ACC112 (cell line): ENCODE data around the gene SNRNP48.

Experiments
- H2AFZ ChIP-seq: fragments of 200-600 bp; sonication (generic); one replicate; pipeline ENCODE4 v1.6.0; 2017; ENCODE audit warnings: antibody characterized with exemption, low read length; ENCODE audit not compliant: unreplicated experiment
- H3K27ac ChIP-seq: fragments of 200-600 bp; sonication (generic); 2 replicates; pipeline ENCODE4 v1.5.1; 2014; ENCODE audit warnings: low read depth, mild to moderate bottlenecking, antibody characterized with exemption, low read length, moderate library complexity
- H3K27me3 ChIP-seq: fragments of 200-600 bp; sonication (generic); 2 replicates; pipeline ENCODE4 v1.6.1; 2014; ENCODE audit warnings: mild to moderate bottlenecking, antibody characterized with exemption, low read length, moderate library complexity, mixed read lengths; ENCODE audit not compliant: insufficient read depth
- H3K36me3 ChIP-seq: fragments of 200-600 bp; sonication (generic); 2 replicates; pipeline ENCODE4 v1.6.1; 2016; ENCODE audit warnings: mild to moderate bottlenecking, antibody characterized with exemption, low read length, moderate library complexity, mixed read lengths; ENCODE audit not compliant: insufficient read depth
- H3K4me1 ChIP-seq: fragments of 200-600 bp; sonication (generic); one replicate; pipeline ENCODE4 v1.6.1; 2016; ENCODE audit warnings: low read length, mixed read lengths; ENCODE audit not compliant: insufficient read depth, unreplicated experiment, control insufficient read depth
- H3K4me3 ChIP-seq: fragments of 200-600 bp; sonication (generic); 2 replicates; pipeline ENCODE4 v1.5.1; 2014; ENCODE audit warnings: mild to moderate bottlenecking, low read depth, low read length
- H3K79me2 ChIP-seq: fragments of 200-600 bp; sonication (generic); one replicate; pipeline ENCODE4 v1.6.0; 2016; ENCODE audit warnings: low read length; ENCODE audit not compliant: control insufficient read depth, unreplicated experiment, insufficient read depth

The SNRNP48 gene

DNA sequence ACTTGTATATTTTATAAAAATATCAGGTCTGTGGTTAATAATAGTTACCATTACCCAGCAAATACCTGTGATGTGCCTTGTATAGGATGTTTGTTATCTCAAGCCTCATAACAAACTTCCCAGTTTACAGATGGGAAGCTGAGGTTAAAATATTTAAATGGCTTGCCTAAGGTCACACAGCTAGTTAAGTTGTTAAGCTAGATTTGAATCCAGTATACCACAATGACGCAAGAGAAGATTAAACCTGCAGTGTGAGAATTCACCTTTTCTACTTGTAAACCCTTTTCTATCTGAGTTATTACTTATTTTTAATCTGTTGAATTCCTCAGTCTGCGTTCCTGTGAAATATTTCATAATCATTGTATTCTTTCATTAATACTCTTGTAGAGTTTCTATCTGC is 43.6 kb upstream of the SNRNP48 start:
- Histone ChIP-seq H3K36me3 (no peaks in the 10 kb centered on the region; the same call in 1 of the 2 replicates), H3K4me1 (peaks cover 12% of the 10 kb centered on the region), H2AFZ (no peak overlapping the region), H3K4me3 (no peak overlapping the region), H3K27me3 (no peaks in the 10 kb centered on the region), H3K79me2 (peaks cover 56% of the 10 kb centered on the region), H3K27ac (no peak overlapping the region)

DNA sequence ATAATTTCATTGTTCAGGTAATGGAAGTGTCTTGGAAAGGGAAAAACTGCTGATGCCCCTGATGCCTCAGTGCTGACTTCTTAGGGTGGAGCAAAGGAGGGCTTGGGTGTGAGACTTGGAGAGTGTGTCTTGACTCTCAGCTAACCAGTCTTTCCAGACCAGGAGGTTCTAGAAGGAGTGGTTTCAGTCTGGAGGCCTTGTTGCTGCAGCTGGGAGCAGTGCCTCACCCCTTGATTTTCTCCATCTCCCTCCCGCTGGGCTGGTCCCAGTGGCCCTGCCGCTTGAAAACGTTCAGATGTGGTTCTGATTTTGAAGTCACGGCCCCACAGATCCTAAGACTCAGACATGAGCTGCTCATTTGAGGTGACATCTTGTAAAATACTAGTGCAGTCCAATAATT is 43.1 kb upstream of the SNRNP48 start:
- H3K27me3 ChIP-seq: no peaks in the 10 kb centered on the region
- H3K4me1 ChIP-seq: peaks cover 12% of the 10 kb centered on the region
- H3K79me2 ChIP-seq: peaks cover 60% of the 10 kb centered on the region
- H3K4me3 ChIP-seq: no peak overlapping the region
- no peaks in the 10 kb centered on the region; the same call in 1 of the 2 replicates for H3K36me3 ChIP-seq
- no peak overlapping the region for H2AFZ ChIP-seq
- H3K27ac ChIP-seq: no peak overlapping the region

DNA sequence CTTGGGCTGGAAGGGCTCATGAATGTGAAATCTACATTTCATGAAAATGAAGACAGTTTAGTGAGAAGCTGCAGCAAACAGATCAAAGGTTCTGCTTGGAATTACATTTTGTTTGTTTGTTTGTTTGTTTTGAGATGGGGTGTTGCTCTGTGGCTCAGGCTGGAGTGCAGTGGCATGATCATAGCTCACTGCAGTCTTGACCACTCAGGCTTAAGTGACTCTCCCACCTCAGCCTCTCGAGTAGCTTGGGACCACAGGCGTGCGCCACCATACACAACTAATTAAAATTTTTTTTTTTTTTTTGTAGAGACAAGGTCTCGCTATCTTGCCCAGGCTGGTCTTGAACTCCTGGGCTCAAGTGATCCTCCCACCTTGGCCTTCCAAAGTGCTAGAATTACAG is 42.7 kb upstream of the SNRNP48 start:
- H3K4me3 ChIP-seq: no peak overlapping the region
- no peak overlapping the region for H2AFZ ChIP-seq
- H3K4me1 ChIP-seq: peaks cover 12% of the 10 kb centered on the region
- no peak overlapping the region for H3K27ac ChIP-seq
- H3K79me2 ChIP-seq: peaks cover 55% of the 10 kb centered on the region
- no peaks in the 10 kb centered on the region for H3K27me3 ChIP-seq
- H3K36me3 ChIP-seq: no peaks in the 10 kb centered on the region; the same call in 1 of the 2 replicates

DNA sequence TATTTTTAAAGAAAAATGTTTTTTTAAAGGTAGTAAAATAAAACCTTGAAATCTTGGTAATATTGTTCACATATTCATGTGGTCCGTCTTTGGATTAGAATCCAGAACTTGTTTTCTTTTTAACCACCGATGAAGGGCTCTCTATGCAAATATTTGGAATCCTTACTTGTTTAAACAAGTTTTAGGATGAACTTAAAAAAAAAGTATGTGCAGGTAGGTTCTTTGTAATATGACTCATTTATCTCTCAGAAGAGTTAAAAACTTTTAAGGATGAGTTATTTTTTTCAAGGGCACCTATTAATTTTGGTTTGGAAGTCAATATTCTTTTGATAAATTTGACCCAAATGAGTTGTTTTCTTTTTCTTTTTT is 39.6 kb upstream of the SNRNP48 start:
- no peak overlapping the region for H3K4me3 ChIP-seq
- H3K27ac ChIP-seq: no peak overlapping the region
- H3K4me1 ChIP-seq: peaks cover 4% of the 10 kb centered on the region
- H3K27me3 ChIP-seq: no peaks in the 10 kb centered on the region
- H3K36me3 ChIP-seq: no peaks in the 10 kb centered on the region; the same call in 1 of the 2 replicates
- peaks cover 41% of the 10 kb centered on the region for H3K79me2 ChIP-seq
- H2AFZ ChIP-seq: no peak overlapping the region

DNA sequence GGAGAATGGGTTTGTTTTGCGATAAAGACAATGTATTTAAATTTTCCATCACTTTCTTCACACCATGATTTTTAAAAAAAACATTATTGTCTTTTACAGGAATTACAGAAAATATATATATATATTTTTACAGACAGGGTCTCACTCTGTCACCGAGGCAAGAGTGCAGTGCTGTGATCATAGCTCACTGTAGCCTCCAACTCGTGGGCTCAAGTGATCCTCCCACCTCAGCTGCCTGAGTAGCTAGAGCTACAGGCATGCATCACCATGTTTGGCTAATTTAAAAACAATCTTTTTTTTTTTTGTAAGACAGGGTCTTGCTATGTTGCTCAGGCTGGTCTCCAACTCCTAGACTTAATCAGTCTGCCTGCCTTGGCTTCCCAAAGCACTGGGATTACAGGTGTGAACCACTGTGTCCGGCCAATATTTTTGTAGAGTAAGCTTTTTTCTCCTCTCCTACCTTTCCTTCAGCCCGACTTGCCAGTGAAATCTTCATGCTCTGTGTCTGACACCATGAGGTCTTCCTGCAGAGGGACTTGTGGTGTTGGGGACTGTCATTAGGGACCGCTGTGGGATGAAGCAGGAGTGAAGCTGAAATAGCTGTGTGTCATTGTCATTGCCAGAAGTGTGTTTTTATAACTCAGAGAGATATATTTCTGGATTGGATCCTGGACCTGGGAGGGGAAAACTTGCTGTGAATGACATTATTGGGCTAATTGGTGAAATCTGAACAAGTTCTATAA is 35.3 kb upstream of the SNRNP48 start:
- Histone ChIP-seq H3K79me2 (peaks cover 19% of the 10 kb centered on the region), H3K36me3 (peaks cover 8% of the 10 kb centered on the region; the same call in 1 of the 2 replicates), H3K27me3 (no peaks in the 10 kb centered on the region), H3K27ac (no peak overlapping the region), H3K4me3 (no peak overlapping the region), H3K4me1 (no peaks in the 10 kb centered on the region), H2AFZ (no peak overlapping the region)

DNA sequence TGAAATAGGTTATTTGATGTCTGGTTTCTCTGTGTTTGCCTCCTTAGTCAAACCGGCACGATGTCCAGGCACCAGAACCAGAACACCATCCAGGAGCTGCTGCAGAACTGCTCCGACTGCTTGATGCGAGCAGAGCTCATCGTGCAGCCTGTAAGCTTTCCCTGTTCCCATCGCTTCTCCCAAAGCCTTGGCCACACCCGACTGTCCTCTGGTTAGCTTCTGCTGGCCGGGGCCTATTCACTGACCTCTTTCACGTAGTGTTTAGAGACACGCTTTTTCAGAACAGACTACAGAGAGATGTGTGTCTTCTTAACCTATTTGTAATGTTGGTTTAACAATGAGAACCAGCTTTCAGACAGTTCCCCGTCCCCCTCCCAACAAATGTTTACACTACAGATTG is 34.3 kb upstream of the SNRNP48 start:
- no peaks in the 10 kb centered on the region for H3K27me3 ChIP-seq
- no peak overlapping the region for H3K4me3 ChIP-seq
- peaks cover 8% of the 10 kb centered on the region; the same call in 1 of the 2 replicates for H3K36me3 ChIP-seq
- no peak overlapping the region for H3K27ac ChIP-seq
- peaks cover 19% of the 10 kb centered on the region for H3K79me2 ChIP-seq
- no peaks in the 10 kb centered on the region for H3K4me1 ChIP-seq
- H2AFZ ChIP-seq: no peak overlapping the region

DNA sequence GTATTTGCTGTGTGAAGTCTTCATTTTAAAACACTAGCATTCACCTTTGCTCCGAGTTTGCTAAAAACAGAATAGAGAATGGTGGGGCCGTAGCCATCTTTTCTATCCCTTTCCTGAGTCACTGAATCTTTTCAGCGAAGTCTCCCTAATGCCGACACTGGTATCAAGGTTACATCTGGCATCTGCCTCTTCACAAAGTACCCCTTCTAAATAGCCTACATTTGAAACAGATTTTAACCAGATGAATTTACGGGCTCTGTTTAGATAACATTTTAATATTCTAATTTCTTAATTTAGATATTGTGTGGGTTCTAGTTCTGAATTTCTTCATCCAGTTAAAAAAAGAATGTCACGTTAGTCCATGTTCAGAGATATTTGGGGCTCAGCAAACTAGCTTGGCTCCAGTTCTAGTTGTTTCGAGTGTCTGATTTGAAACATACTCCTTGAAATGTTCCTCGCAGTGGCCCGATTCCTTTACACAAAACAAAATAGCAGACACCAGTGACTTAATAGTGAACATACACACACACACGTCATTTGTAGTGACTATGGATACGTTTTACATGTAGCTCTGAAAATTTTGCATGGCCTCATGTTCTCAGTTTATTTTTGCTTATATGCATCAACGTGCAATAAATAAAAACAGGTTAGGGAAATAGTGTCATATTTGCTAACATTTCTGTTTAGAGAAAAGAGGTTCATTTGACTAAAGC is 33.4 kb upstream of the SNRNP48 start:
- Histone ChIP-seq H3K27me3 (no peaks in the 10 kb centered on the region), H3K4me3 (no peak overlapping the region), H2AFZ (no peak overlapping the region), H3K27ac (no peak overlapping the region), H3K36me3 (0 out of 2 replicates have a peak, but pooled peaks cover 8% of the 10 kb centered on the region), H3K4me1 (no peaks in the 10 kb centered on the region), H3K79me2 (peaks cover 17% of the 10 kb centered on the region)

DNA sequence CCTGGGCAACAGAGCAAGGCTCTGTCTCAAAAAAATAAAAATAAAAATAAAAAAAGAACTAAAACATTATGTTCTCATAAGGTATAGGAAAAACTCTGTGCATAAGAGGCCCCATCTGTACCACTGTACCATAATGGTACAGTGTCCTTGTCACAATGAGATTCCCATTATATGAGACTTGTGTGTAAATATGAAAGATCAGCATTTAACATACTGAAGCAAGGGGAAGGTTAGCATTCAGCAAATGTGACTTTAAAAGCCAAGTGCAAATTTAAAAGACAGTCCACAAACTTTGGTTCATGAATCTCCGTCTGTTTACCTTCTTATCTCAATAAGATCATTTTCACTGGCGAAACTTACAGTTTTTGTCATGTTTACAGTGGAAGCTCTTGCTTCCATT is 32.3 kb upstream of the SNRNP48 start:
- Histone ChIP-seq H3K27ac (no peak overlapping the region), H3K4me1 (no peaks in the 10 kb centered on the region), H2AFZ (no peak overlapping the region), H3K4me3 (no peak overlapping the region), H3K27me3 (no peaks in the 10 kb centered on the region), H3K36me3 (0 out of 2 replicates have a peak, but pooled peaks cover 8% of the 10 kb centered on the region), H3K79me2 (peaks cover 14% of the 10 kb centered on the region)

DNA sequence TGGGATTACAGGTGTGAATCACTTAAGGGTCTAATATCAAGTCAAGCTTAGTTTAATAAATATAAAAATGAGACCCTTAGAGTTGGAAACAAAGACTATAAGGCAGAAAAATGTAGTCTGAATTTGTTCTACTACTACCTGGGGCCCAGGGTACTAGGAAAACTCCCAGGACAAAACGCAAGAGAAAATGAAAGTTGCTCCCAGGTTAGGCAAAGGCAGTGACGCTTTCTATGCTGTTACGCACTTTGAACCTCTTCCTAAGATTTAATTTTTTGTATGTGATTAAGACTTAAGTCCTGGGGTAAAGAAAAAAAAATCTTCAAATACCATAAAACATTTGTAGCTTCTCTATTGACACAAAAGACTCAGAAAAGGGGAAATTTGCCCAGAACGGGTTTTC is 31.2 kb upstream of the SNRNP48 start:
- H3K27ac ChIP-seq: no peak overlapping the region
- 0 out of 2 replicates have a peak, but pooled peaks cover 8% of the 10 kb centered on the region for H3K36me3 ChIP-seq
- H3K4me3 ChIP-seq: no peak overlapping the region
- H2AFZ ChIP-seq: no peak overlapping the region
- H3K4me1 ChIP-seq: no peaks in the 10 kb centered on the region
- H3K27me3 ChIP-seq: no peaks in the 10 kb centered on the region
- H3K79me2 ChIP-seq: peaks cover 9% of the 10 kb centered on the region

DNA sequence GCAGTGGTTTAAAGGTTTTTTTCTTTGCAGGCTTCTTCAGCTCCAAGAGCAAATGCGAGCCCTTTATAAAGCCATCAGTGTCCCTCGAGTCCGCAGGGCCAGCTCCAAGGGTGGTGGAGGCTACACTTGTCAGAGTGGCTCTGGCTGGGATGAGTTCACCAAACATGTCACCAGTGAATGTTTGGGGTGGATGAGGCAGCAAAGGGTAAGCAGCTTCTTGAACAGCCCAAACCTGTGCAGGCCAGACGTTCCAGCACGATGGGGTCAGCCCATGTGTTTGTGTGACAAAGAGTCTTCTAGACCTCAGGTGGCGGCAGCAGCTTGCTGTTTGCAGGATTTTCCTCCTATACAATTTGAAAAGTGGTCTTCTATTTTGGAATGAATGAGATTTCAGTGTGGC is 30.8 kb upstream of the SNRNP48 start:
- H3K4me3 ChIP-seq: no peak overlapping the region
- peaks cover 5% of the 10 kb centered on the region for H3K79me2 ChIP-seq
- no peak overlapping the region for H2AFZ ChIP-seq
- 0 out of 2 replicates have a peak, but pooled peaks cover 8% of the 10 kb centered on the region for H3K36me3 ChIP-seq
- H3K4me1 ChIP-seq: no peaks in the 10 kb centered on the region
- H3K27ac ChIP-seq: no peak overlapping the region
- H3K27me3 ChIP-seq: no peaks in the 10 kb centered on the region
